Fibroblast of pulmonary artery (primary cell): ENCODE data around the gene CTNNA3.

Experiments
- DNase-seq: peaks from one replicate; pipeline ENCODE4 v3.0.0-alpha.2; 2010; ENCODE audit warnings: low read depth
- H3K4me3 ChIP-seq: replicated peaks from 2 replicates; pipeline ENCODE4 v1.5.1; 2011; ENCODE audit warnings: low read depth, mild to moderate bottlenecking, control low read depth, low read length, moderate library complexity
- TF ChIP-seq, protein P1 (sequence below): IDR thresholded peaks from 2 replicates; pipeline ENCODE4 v1.5.1; 2011; ENCODE audit warnings: mild to moderate bottlenecking, control low read depth, low read length, inconsistent platforms; ENCODE audit errors: missing control alignments

CTNNA3 gene

DNA sequence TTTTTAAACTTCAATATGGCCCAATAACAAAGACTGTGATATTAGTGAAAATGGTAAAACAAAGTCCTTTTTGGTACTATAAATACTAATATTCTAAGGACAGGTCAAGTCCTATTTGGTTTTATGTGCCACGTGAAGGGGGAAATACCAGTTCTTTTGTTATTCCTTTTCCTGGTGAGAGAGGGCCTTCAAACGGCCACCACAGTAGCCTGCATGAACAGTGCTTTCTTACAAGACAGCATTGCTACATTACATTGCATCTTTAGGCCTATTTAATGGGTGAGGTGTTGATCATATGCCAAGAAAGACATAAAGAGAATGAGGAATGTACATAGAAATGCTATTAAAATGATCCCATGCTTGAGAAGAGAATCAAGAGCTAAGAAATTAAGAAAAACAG is 555.4 kb downstream of the CTNNA3 start:
- H3K4me3 ChIP-seq, result no peak overlapping the region
- TF ChIP-seq, protein P1, sequence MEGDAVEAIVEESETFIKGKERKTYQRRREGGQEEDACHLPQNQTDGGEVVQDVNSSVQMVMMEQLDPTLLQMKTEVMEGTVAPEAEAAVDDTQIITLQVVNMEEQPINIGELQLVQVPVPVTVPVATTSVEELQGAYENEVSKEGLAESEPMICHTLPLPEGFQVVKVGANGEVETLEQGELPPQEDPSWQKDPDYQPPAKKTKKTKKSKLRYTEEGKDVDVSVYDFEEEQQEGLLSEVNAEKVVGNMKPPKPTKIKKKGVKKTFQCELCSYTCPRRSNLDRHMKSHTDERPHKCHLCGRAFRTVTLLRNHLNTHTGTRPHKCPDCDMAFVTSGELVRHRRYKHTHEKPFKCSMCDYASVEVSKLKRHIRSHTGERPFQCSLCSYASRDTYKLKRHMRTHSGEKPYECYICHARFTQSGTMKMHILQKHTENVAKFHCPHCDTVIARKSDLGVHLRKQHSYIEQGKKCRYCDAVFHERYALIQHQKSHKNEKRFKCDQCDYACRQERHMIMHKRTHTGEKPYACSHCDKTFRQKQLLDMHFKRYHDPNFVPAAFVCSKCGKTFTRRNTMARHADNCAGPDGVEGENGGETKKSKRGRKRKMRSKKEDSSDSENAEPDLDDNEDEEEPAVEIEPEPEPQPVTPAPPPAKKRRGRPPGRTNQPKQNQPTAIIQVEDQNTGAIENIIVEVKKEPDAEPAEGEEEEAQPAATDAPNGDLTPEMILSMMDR, result no peak
- no peak for DNase-seq

DNA sequence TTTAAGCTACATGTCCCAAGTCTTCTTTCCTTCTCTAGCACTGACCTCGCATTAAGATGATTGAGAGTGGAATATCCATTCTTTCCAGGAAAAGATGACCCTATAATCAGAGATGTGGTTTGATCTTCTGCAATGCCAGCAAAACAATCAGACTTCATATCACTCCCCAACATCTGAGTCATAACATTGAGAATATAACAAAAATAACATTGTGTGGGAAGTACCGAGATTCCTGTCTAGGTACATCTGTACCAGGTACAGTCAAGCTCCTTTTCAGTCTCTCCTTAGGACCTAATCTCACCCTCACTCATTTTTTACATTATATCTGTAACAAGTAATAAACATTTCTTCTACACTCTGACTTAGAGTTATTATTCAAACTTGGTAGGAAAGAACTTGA is 568.6 kb downstream of the CTNNA3 start:
- H3K4me3 ChIP-seq, result no peak overlapping the region
- no peak for DNase-seq
- TF ChIP-seq, protein P1, result no peak

- no peak overlapping the region for H3K4me3 ChIP-seq
- peak; percentile 4 for DNase-seq
- TF ChIP-seq, protein P1, result no peak
Measured at GRCh38 chr10:67119651-67120050, 576.3 kb downstream of the CTNNA3 start.

- DNase-seq, result peak; percentile 28
- no peak overlapping the region for H3K4me3 ChIP-seq
- TF ChIP-seq, protein P1, result no peak
Measured at GRCh38 chr10:67115972-67116371, 580.0 kb downstream of the CTNNA3 start.

DNA sequence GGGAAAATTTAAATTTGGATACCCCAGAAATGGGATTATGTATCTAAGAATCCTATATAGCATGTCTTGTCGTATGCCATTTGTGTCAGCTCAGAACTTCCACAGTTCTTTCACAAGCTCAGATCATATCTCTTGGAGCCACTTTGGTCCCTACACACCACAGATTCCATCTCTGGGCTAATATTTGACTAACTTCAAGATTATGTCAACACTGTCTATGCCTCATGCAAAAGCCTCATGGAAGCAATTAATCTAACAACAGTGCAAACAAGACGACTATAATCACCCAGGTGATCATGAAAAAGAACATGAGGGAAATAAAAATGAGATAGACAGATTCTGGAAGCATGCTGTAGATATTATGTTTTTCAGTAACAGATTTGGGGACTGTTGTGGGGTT is 581.0 kb downstream of the CTNNA3 start:
- TF ChIP-seq, protein P1, result no peak
- DNase-seq, result no peak

DNA sequence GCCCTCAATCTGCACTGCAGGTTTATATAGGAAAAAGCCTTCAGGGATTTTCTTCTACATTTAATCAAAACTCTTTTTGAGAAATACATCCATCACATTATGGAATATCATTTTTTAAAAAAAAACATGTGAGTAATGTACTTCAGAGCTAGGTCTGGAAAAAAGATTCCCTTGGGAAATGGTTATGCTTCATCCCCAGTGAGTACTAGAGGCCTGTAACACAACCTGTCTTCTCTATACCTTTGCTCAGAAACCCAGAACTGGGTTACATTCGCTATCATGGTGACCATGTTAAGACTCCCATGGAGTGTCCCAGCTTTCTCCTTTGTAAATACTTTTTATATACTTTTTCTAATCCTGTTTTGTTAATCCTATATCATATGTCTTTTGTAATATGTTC is 583.2 kb downstream of the CTNNA3 start:
- no peak for DNase-seq

More for the DNA sequence above, 581.0 kb downstream of the CTNNA3 start:
- H3K4me3 ChIP-seq, result no peak overlapping the region

GRCh38 chr10:67110286-67110685 is 585.7 kb downstream of the CTNNA3 start:
- no peak for DNase-seq
- H3K4me3 ChIP-seq, result no peak overlapping the region
- TF ChIP-seq, protein P1, result no peak

More for the DNA sequence above, 583.2 kb downstream of the CTNNA3 start:
- H3K4me3 ChIP-seq, result no peak overlapping the region
- TF ChIP-seq, protein P1, result no peak
